ENCODE data around the gene HCCS. TPM values are rescaled to one million over a fixed set of nuclear protein-coding genes. Genes with fewer than 3 reads are reported as not detected.

The HCCS gene
- total RNA-seq, 1 donor from 2014 or later = 12.5 TPM

- Histone ChIP-seq H3K9me3 (no peaks in the 10 kb centered on the region), H3K27me3 (no peaks in the 10 kb centered on the region), H3K36me3 (no peaks in the 10 kb centered on the region), H3K4me1 (peaks cover 6% of the 10 kb centered on the region), H3K27ac (no peak overlapping the region), H3K4me3 (no peak overlapping the region)
- TF ChIP-seq CTCF (IDR thresholded peaks at IDR 0.05) (no peak), POLR2AphosphoS5 (IDR thresholded peaks at IDR 0.05; ENCODE audit: insufficient read depth in 1 of 2, low read depth in 1 of 2) (no peak), POLR2A (IDR thresholded peaks at IDR 0.05) (no peak)
- intact Hi-C loops (cut with DNase I) = no loop called here
- DNase-seq (ENCODE audit: extremely low spot score in 2 of 2) = no peak
Measured at GRCh38 chrX:11105080-11105479, 6.1 kb upstream of the HCCS start.

GRCh38 chrX:11108253-11108941, 2.7 kb upstream of the HCCS start:
- no peak overlapping the region for H3K4me3 ChIP-seq
- TF ChIP-seq CTCF (IDR thresholded peaks at IDR 0.05) (no peak), POLR2A (IDR thresholded peaks at IDR 0.05) (no peak), POLR2AphosphoS5 (IDR thresholded peaks at IDR 0.05; ENCODE audit: insufficient read depth in 1 of 2, low read depth in 1 of 2) (no peak)
- peaks cover 15% of the 10 kb centered on the region for H3K4me1 ChIP-seq
- intact Hi-C loops (cut with DNase I) = no loop called here
- no peaks in the 10 kb centered on the region for H3K9me3 ChIP-seq
- no peaks in the 10 kb centered on the region for H3K36me3 ChIP-seq
- DNase-seq (ENCODE audit: extremely low spot score in 2 of 2) = no peak
- H3K27me3 ChIP-seq = no peaks in the 10 kb centered on the region
- H3K27ac ChIP-seq = no peak overlapping the region

GRCh38 chrX:11109968-11110367, 1.2 kb upstream of the HCCS start:
- Histone ChIP-seq H3K9me3 (no peaks in the 10 kb centered on the region), H3K36me3 (no peaks in the 10 kb centered on the region), H3K27ac (no peak overlapping the region), H3K4me1 (peaks cover 15% of the 10 kb centered on the region), H3K4me3 (no peak overlapping the region), H3K27me3 (no peaks in the 10 kb centered on the region)
- intact Hi-C loops (cut with DNase I) = no loop called here
- DNase-seq (ENCODE audit: extremely low spot score in 2 of 2) = no peak
- TF ChIP-seq POLR2A (IDR thresholded peaks at IDR 0.05) (no peak), POLR2AphosphoS5 (IDR thresholded peaks at IDR 0.05; ENCODE audit: insufficient read depth in 1 of 2, low read depth in 1 of 2) (no peak), CTCF (IDR thresholded peaks at IDR 0.05) (no peak)

- peak overlapping the region; percentile 62 to 67 for H3K4me3 ChIP-seq
- intact Hi-C loops (cut with DNase I) = no loop called here
- H3K27ac ChIP-seq = peak overlapping the region; percentile 82
Measured at GRCh38 chrX:11111947-11112346, 815 bp downstream of the HCCS start.

GRCh38 chrX:11113731-11114130, 2.6 kb downstream of the HCCS start:
- H3K27me3 ChIP-seq = no peaks in the 10 kb centered on the region
- H3K27ac ChIP-seq = no peak overlapping the region
- TF ChIP-seq CTCF (IDR thresholded peaks at IDR 0.05) (no peak), POLR2AphosphoS5 (IDR thresholded peaks at IDR 0.05; ENCODE audit: insufficient read depth in 1 of 2, low read depth in 1 of 2) (no peak), POLR2A (IDR thresholded peaks at IDR 0.05) (no peak)
- DNase-seq (ENCODE audit: extremely low spot score in 2 of 2) = no peak
- H3K4me3 ChIP-seq = no peak overlapping the region
- peaks cover 0 to 4% of the 10 kb centered on the region in 2 donors for H3K36me3 ChIP-seq
- H3K9me3 ChIP-seq = no peaks in the 10 kb centered on the region
- peaks cover 15% of the 10 kb centered on the region for H3K4me1 ChIP-seq
- intact Hi-C loops (cut with DNase I) = no loop called here

More at GRCh38 chrX:11111947-11112346, 815 bp downstream of the HCCS start:
- Histone ChIP-seq H3K4me1 (peaks cover 15% of the 10 kb centered on the region), H3K27me3 (no peaks in the 10 kb centered on the region), H3K9me3 (no peaks in the 10 kb centered on the region), H3K36me3 (no peaks in the 10 kb centered on the region)
- DNase-seq (ENCODE audit: extremely low spot score in 2 of 2) = no peak
- no peak for TF ChIP-seq POLR2AphosphoS5 (IDR thresholded peaks at IDR 0.05; ENCODE audit: insufficient read depth in 1 of 2, low read depth in 1 of 2)
